GM19372 (cell line): Measurements from ENCODE around the gene AP4M1.

Source experiments
- ATAC-seq: cut with Tn5 transposase; IDR thresholded peaks from one replicate; pipeline ENCODE4 v1.9.1; 2021; ENCODE audit warnings: mild to moderate bottlenecking, low read depth, moderate library complexity; ENCODE audit not compliant: unreplicated experiment

Gene AP4M1

GRCh38 chr7:100101016-100101862 lies at the start of gene AP4M1, which contains the start of gene MCM7:
Gene AP4M1 (plus strand): TSS chr7:100101643. CDS start chr7:100101715, 72 bp downstream.
Gene MCM7 (minus strand): TSS chr7:100101397. CDS start chr7:100101294, 103 bp downstream.
- peak; percentile 89 for ATAC-seq

DNA sequence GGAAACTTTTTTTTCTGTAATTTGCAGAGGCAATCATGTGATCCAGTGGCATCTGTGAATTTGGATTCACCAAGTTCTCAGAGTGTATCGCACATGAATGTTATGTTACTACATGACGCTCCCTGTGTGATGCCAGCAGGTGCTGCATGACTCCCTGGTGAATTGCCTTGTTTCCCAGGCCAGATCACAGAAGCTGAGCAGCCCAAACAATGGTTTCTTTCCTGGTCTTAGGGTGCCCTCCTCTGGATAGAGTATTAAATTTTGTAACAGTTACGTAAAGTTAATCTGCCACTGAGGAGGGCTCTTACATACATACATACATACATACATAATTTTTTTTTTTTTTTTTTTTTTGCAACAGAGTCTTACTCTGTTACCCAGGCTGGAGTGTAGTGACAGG lies 48.2 kb upstream of the AP4M1 start:
- ATAC-seq: no peak

GRCh38 chr7:100057006-100057405 lies 44.4 kb upstream of the AP4M1 start:
- no peak for ATAC-seq

GRCh38 chr7:100059251-100059739 lies 42.1 kb upstream of the AP4M1 start:
- ATAC-seq: no peak

GRCh38 chr7:100061518-100062193 lies 39.8 kb upstream of the AP4M1 start:
- ATAC-seq: no peak

DNA sequence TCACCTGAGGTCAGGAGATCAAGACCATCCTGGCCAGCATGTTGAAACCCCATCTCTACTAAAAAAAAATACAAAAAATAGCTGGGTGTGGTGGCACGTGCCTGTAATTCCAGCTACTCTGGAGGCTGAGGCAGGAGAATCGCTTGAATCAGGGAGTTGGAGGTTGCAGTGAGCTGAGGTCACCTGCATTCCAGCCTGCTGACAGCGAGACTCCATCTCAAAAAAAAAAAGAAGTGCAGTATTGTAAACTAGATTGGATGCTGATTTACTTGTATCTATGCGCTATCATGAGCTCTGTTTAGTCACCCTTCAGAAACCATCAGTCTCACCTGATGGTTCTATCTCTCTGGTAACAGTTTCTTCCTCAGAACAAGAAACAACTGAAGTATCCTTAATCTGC lies 38.1 kb upstream of the AP4M1 start:
- ATAC-seq: no peak

DNA sequence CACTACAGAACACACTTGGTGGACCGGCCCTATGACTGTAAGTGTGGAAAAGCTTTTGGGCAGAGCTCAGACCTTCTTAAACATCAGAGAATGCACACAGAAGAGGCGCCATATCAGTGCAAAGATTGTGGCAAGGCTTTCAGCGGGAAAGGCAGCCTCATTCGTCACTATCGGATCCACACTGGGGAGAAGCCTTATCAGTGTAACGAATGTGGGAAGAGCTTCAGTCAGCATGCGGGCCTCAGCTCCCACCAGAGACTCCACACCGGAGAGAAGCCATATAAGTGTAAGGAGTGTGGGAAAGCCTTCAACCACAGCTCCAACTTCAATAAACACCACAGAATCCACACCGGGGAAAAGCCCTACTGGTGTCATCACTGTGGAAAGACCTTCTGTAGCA lies 37.3 kb upstream of the AP4M1 start:
- no peak for ATAC-seq

DNA sequence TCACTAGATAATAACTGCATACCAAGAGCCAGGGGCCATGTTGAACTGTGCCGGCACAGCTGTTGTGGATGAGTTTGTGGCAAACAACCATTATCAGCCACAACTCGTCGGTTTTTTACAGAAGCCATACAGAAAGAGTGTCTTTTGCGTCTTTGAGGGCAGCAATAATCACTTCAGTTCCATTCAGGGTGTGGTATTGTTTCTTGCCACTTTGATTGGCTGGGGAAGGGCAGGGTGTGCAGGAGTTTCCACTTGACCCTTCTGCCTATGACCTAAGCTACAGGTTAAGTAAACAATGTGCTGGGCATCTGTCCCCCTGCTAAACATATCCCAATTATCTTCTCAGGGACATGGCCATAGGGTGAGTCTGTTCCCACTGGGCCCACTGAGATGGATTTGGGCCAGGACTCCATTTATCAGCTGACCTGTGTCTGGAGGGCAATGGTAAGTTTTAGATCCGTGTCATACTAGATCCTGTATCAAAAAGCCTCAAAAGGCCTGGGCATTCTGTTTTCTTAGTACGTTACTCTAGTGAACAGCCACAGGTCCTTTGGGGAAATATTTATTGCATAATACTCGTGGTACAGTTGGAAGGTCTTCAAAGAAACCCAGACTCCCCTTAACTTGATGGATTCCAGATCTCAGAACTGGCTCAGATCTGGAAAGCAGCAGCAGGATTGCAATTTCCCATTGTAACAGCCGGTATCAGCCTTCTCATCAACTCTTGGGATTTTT lies 35.8 kb upstream of the AP4M1 start:
- ATAC-seq: no peak

DNA sequence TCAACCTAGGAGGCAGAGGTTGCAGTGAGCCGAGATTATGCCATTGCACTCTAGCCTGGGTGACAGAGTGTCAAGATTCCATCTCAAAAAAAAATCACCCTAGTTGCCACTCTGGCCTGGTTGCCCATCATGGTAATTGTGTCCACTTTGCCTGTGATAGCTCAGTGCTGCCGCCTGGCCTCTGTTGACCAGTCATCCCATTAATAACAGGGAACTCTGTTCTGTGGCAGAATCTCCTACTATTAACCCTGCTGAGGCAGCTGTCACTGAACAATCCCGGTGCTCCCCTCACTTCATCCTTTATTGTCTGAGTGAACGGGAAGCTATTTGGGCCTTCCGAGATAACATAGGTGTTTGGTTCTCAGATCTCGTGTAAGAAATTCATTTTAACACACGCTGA lies 34.5 kb upstream of the AP4M1 start:
- no peak for ATAC-seq

GRCh38 chr7:100069991-100070390 lies 31.5 kb upstream of the AP4M1 start:
- no peak for ATAC-seq

GRCh38 chr7:100071018-100071723 lies 30.3 kb upstream of the AP4M1 start:
- ATAC-seq: no peak

GRCh38 chr7:100072462-100072861 lies 29.0 kb upstream of the AP4M1 start:
- ATAC-seq: no peak

DNA sequence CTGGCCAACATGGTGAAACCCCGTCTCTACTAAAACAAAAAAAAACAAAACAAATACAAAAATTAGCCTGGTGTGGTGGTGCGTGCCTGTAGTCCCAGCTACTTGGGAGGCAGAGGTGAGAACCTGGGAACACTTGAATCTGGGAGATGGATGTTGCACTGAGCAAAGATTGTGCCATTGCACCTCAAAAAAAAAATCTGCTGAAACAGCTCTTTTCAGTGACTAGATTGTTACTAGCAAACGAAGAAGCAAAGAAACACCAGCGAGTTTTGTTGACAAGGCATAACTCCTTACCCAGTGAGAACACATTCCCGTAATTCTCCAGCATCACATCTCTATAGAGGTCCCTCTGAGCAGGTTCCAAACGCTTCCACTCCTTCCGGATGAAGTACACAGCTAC lies 26.6 kb upstream of the AP4M1 start:
- no peak for ATAC-seq

- no peak for ATAC-seq
Measured at GRCh38 chr7:100075418-100075817, 26.0 kb upstream of the AP4M1 start.

DNA sequence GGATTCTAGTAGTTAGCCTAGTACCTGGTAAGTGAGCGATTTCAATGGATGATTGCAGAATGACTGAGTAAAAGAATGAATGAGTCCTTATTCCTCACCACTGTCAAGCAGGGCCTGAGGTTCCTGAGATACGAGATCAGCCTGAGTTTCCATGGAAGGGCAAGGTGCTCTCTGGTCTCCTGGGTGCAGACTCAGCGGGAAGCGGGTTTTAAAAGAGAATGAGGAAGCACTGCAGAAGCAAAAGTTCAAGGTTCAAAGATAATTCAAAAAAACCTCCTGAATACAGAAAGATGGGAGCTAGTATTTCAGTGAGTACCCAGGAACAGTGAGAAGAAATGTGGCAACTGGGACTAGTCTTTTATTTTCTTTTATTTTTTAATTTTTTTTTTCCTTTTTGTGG lies 24.2 kb upstream of the AP4M1 start:
- ATAC-seq: no peak

- ATAC-seq: no peak
Measured at GRCh38 chr7:100079024-100079560, 22.4 kb upstream of the AP4M1 start.

DNA sequence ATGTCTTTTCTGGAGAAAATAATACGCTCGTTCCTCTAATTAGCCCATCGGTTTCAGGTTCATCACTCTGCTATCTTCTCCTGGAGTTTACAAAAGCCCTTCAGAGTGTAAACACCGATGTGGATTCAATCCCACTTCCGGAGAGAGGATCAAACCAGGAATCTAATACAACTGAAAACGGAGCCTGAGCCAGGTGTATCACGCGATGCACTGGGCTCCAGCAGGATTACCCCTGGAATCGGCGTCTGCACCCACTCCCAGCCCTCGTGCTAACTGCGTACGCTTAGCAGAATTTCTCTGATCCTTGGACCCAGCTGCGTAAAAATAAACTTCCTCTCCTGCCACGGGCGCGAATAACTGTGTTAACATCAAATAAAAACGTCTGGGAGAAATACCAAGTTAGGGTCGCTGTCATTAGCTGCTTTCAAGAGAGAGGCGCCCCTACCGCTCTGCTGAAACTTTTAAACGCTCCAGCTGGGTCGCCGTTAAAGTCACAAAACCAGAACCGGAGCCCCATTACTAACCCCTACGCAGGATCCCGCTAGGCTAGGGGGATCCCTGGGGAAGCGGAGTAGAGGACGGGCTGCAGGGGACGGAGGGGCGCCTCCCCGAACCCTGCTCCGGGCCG lies 20.4 kb upstream of the AP4M1 start:
- ATAC-seq: no peak

GRCh38 chr7:100081535-100082102 lies 19.8 kb upstream of the AP4M1 start, which contains the start of gene ZNF3:
Gene ZNF3 (minus strand): TSS chr7:100081723. CDS start chr7:100077357, 4,366 bp downstream.
- peak; percentile 79 for ATAC-seq

DNA sequence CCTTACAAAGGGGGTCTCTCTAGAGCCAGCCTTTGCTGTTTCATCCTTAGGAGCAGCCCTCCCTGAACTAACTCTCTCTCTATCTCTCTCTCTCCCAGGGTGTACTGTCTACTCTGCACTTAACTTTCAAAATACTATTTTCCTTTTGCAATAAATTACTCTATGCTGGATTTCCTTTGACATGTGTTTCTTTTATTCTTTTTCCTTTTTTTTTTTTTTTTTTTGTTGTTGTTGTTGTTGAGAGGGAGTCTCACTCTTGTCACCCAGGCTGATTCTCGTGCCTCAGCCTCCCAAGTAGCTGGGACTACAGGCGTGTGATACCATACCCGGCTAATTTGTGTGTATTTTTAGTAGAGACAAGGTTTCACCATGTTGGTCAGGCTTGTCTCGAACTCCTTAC lies 18.5 kb upstream of the AP4M1 start:
- no peak for ATAC-seq
